ENCODE results near the gene SRGN.

DNA sequence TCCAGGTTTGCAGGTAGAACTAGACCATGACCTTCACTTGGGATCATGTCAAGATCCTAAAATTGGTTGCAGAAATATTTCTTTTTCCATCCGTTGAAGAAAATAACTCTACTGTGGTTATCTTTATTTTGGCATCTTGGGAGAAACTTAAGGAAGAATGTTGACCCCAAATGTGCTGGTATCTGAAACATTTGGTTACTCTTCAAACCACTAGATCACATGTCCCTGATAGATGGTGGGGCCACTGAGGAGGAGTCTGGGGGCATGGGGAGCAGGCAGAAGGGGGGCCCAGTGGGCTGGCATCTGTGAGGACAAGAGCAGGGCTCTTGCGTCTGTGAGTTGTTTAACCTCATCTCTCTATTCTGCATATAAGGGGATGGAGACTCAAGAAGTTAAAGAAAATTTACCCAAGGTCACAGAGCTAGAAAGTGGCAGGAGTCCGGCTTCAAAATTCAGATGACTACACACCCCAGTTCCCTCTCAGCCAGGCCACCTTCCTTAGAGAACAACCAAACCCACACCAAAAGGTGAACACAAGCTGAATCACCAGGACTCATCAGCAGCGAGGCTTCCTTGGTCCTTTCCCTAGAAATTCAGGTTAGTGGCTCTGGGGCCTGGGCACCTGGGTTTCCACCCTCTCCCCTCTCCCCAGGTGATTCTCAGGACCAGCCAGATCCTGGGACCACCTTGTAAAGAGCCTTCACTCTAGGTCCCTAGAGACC is 40.6 kb upstream of the SRGN start:
- TF ChIP-seq, protein P1, sequence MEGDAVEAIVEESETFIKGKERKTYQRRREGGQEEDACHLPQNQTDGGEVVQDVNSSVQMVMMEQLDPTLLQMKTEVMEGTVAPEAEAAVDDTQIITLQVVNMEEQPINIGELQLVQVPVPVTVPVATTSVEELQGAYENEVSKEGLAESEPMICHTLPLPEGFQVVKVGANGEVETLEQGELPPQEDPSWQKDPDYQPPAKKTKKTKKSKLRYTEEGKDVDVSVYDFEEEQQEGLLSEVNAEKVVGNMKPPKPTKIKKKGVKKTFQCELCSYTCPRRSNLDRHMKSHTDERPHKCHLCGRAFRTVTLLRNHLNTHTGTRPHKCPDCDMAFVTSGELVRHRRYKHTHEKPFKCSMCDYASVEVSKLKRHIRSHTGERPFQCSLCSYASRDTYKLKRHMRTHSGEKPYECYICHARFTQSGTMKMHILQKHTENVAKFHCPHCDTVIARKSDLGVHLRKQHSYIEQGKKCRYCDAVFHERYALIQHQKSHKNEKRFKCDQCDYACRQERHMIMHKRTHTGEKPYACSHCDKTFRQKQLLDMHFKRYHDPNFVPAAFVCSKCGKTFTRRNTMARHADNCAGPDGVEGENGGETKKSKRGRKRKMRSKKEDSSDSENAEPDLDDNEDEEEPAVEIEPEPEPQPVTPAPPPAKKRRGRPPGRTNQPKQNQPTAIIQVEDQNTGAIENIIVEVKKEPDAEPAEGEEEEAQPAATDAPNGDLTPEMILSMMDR (IDR thresholded peaks at IDR 0.05), result no peak
- TF ChIP-seq EZH2phosphoT487 (IDR thresholded peaks at IDR 0.05), result no peak

Data from neural progenitor cell (in vitro differentiated cells).